ENCODE data around the gene PPP6R2.

- TF ChIP-seq, protein P1, sequence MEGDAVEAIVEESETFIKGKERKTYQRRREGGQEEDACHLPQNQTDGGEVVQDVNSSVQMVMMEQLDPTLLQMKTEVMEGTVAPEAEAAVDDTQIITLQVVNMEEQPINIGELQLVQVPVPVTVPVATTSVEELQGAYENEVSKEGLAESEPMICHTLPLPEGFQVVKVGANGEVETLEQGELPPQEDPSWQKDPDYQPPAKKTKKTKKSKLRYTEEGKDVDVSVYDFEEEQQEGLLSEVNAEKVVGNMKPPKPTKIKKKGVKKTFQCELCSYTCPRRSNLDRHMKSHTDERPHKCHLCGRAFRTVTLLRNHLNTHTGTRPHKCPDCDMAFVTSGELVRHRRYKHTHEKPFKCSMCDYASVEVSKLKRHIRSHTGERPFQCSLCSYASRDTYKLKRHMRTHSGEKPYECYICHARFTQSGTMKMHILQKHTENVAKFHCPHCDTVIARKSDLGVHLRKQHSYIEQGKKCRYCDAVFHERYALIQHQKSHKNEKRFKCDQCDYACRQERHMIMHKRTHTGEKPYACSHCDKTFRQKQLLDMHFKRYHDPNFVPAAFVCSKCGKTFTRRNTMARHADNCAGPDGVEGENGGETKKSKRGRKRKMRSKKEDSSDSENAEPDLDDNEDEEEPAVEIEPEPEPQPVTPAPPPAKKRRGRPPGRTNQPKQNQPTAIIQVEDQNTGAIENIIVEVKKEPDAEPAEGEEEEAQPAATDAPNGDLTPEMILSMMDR (IDR thresholded peaks at IDR 0.05) = no peak
- TF ChIP-seq POLR2A (IDR thresholded peaks at IDR 0.05) = no peak
Observed at GRCh38 chr22:50363166-50363802, 20.2 kb downstream of the PPP6R2 start.
